HFF-Myc (cell line): Measurements from ENCODE around the gene BORCS5.

Source experiments
- DNase-seq: peaks from one replicate; pipeline ENCODE4 v3.0.0-alpha.2; 2011; ENCODE audit warnings: low read depth; ENCODE audit errors: extremely low read depth
- H3K4me3 ChIP-seq: replicated peaks from 2 replicates; pipeline ENCODE4 v1.5.1; 2011; ENCODE audit warnings: low read depth, mild to moderate bottlenecking, control low read depth, low read length
- TF ChIP-seq, protein P1 (sequence below): IDR thresholded peaks from 2 replicates; pipeline ENCODE4 v1.5.1; 2012; ENCODE audit warnings: mild to moderate bottlenecking, low read depth, low read length, control low read depth; ENCODE audit errors: missing control alignments

BORCS5 gene

GRCh38 chr12:12454315-12454714, 97.4 kb downstream of the BORCS5 start:
- TF ChIP-seq, protein P1, sequence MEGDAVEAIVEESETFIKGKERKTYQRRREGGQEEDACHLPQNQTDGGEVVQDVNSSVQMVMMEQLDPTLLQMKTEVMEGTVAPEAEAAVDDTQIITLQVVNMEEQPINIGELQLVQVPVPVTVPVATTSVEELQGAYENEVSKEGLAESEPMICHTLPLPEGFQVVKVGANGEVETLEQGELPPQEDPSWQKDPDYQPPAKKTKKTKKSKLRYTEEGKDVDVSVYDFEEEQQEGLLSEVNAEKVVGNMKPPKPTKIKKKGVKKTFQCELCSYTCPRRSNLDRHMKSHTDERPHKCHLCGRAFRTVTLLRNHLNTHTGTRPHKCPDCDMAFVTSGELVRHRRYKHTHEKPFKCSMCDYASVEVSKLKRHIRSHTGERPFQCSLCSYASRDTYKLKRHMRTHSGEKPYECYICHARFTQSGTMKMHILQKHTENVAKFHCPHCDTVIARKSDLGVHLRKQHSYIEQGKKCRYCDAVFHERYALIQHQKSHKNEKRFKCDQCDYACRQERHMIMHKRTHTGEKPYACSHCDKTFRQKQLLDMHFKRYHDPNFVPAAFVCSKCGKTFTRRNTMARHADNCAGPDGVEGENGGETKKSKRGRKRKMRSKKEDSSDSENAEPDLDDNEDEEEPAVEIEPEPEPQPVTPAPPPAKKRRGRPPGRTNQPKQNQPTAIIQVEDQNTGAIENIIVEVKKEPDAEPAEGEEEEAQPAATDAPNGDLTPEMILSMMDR = no peak
- no peak for DNase-seq
- H3K4me3 ChIP-seq = no peak overlapping the region

DNA sequence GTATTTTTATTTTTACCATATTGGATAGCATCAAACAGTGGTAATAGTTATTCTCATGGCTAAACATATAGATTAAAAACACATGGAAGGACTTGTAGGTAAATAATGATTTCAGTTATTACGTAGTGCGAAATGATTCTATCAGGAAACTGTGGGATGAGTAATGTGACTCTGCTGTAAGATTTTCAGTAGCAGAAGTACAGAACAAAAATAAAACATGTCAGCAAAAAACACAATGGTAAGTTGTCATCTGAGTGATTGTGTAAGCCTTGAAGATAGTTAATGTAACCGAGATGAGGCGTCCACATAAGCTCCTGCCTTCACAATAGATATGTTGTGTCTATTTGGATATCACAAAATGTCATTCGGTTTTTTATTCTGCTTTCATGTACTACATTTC, 99.8 kb downstream of the BORCS5 start:
- no peak overlapping the region for H3K4me3 ChIP-seq
- no peak for DNase-seq
- TF ChIP-seq, protein P1 = no peak

- H3K4me3 ChIP-seq = no peak overlapping the region
- TF ChIP-seq, protein P1 = no peak
- no peak for DNase-seq
These were observed 104.4 kb downstream of the BORCS5 start for GRCh38 chr12:12460935-12461922.

- no peak overlapping the region for H3K4me3 ChIP-seq
- no peak for DNase-seq
- TF ChIP-seq, protein P1 = no peak
These were observed 105.0 kb downstream of the BORCS5 start for GRCh38 chr12:12461923-12462315.

GRCh38 chr12:12465522-12465921, 108.6 kb downstream of the BORCS5 start:
- TF ChIP-seq, protein P1 = no peak
- DNase-seq = no peak

GRCh38 chr12:12466157-12466556, 109.3 kb downstream of the BORCS5 start:
- DNase-seq = no peak

More at GRCh38 chr12:12465522-12465921, 108.6 kb downstream of the BORCS5 start:
- no peak overlapping the region for H3K4me3 ChIP-seq

More at GRCh38 chr12:12466157-12466556, 109.3 kb downstream of the BORCS5 start:
- H3K4me3 ChIP-seq = no peak overlapping the region
- TF ChIP-seq, protein P1 = no peak
